Iris pigment epithelial cell (primary cell): ENCODE results near the gene ZMYND8.
"Not testable (repeated sequence)": the region's sequence is repeated elsewhere in the genome, so short reads cannot be mapped to it uniquely, and the experiment has no call there.

ENCODE experiments used
- DNase-seq: peaks from one replicate; pipeline ENCODE4 v3.0.0-alpha.2; 2011; ENCODE audit warnings: low read depth

ZMYND8 gene

DNA sequence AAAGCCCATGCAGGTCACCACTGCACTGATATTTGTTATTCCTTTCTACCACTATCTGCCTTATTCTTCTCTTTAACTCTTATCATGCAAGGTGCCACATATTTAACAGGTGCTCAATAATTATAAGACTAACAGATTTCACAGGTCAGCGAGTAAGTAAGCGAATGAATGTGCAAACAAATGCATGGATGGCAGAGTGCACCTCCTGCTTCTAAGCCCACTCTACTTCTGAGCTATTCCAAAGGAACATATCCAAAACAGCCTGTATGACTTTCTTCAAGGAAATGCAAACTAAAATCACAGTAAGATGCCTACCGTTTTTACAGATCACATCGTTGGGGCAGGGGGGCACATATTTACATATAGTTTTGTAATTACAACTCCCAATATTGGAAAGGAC is 71.3 kb downstream of the ZMYND8 start:
- DNase-seq, result no peak

DNA sequence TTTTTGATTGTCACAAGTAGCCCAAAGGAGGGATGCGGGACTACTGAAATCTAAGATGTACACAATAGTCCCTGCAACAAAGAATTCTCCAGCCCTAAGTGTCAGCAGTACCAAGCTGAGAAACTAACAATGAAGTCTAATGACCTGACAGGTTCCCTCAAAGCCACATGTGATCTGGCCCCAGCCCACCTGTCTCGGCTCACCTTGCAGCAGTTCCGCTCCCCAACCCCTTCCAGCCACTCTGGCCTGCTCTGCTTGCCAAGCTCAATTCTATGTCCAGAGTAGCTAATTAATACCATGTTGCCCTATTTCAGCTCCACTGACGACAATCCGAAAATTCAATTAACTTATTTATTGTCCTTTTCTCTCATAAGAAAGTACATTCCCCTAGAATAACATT is 72.1 kb downstream of the ZMYND8 start:
- no peak for DNase-seq

DNA sequence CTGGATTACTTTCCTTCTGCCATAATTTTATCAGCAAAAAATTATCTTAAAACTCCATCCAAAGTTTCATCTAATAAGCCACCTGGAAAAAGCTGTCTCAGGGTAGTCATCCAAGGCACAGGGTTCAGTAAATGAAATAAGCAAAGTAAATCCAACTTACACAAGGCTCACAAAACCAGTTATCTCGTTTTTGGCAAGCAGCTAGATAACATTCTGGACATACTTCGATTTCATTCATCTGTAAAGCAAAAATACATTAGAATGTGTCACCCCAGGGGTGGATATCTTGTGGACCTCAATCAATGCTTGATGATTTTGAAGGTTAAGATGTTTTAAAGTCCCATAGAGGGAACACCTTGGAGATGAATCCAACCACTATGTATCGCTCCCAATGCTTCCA is 73.1 kb downstream of the ZMYND8 start:
- no peak for DNase-seq

DNA sequence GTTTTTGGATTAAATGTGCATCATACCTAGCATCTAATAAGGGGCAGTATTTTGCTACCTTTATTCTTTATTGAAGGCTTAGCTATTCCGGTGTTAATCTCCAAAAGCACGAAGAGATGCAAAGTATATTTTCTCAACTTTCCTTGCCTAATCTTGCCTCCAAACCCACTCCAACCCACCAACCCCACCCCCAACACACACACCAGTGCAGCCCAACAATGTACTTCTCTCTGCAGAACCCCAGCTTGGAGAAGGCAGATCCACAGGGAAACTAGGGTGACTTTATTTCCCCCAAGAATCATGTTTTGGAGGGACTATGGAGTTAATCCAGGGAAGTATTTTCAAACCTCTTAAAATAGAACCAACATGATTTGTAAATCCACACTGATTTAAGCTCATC is 73.6 kb downstream of the ZMYND8 start:
- no peak for DNase-seq

DNA sequence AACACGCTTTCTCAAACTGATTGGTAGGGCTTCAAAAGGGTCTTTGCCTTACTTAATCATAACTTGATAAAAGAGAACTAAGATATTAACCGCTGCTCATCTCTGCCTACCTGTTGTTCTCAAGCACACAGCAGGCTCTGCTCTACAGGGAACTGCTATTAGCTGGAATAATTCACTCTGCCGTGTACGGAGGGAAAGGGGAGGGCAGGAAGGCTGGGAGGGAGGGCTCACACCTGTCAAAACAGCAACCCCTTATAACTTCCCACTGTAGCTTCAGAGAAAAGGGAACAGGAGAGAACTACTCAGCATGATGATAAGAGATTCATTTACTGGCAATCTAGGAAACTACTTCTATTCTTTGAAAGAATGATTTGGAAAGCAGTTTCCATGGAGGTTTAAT is 75.1 kb downstream of the ZMYND8 start:
- no peak for DNase-seq

DNA sequence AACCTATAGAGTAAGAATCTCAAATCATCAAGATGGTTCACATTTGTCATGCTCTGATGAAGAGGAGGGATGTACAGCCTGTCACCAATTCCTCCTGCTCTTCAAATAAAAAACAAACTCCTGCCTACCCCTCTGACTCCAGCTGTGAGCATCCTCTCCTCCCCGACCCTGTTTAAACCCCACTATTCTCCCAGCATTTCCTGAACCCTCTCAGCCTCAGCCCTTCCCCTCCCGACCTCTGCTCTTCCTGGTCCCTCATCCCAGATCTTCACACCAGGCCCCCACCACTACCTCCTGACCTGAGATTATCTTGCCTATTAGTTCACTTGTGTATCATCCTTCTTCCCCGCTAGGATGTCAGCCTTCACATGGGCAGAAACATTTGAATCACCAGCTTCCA is 75.8 kb downstream of the ZMYND8 start:
- no peak for DNase-seq

DNA sequence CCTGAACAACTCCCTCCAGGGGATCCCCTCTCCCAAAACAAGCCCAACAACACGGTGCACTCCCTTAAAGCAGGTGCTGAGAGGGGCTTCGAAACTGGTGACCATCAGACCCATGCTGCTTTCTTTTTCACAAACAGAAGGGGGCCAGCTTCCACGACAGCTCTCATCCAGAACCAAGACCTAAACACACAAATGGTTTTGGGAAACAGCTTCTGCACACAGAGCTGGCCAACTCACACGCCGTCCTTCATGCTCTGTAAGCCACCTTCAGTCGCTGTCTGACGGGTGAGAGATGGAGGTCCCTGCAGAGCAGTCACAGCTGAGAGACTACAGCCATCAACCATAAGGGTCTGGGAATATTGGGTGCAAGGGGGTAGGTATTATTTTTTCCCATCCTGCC is 76.3 kb downstream of the ZMYND8 start:
- DNase-seq, result no peak

DNA sequence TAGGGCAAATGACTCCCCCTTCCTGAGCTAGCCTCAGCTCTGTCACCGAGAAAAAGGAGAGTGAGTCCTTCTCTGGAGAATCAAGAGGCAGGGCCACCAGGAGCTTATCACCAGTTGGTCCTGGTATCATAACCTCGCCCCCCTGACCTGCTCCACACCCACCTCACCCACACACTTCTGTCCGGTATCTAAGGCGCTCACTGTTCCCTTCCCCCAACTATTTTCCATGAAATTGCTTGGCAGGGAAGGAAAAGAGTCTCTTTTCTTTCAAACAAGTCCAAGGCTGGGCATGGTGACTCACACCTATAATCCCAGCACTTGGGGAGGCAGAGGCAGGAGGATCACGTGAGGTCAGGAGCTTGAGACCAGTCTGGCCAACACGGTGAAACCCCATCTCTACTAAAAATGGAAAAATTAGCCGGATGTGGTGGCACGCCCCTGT is 77.6 kb downstream of the ZMYND8 start:
- DNase-seq, result peak; percentile 70

DNA sequence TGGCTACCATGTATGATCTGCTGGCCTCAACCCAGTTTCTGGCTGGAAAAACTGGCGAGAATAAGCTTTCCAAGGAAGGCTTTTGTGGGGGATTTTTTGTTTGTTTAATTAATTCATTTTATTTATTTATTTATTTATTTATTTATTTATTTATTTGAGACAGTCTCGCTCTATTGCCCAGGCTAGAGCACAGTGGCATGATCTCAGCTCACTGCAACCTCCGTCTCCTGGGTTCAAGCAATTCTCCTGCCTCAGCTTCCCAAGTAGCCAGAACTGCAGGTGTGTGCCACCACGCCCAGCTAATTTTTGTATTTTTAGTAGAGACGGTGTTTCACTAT is 79.0 kb downstream of the ZMYND8 start:
- not testable (repeated sequence) for DNase-seq

DNA sequence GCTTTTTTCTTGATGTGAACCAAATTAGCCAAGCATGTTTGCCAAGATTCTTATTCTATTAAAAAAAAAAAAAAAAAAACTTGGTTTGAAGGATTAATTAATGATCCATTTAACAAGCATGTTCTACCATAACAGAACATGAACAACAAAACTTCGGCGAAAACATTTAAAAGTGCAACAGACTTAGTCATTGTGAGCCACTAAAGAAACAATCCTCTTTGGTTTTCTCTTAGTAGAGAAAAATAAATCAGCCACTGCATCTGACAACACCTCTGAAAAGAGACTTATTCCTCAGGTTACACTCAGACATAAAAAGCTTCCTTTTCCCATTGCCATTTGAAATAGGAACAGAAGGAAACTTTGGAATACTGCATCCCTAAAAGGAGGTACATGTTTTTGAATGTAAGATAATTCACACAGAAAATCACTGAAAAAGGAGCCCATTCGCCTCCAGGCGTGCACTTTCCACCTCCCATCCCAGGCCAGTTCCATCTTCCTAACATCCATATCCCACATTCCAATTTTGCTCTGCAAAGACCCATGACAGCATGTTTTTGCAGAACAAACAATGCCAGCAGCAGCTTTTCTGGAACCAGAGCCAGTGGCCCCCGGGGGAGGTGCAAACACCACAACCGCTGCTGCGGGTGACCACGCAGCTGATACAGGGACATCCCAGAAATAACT is 79.5 kb downstream of the ZMYND8 start:
- peak; percentile 63 for DNase-seq

DNA sequence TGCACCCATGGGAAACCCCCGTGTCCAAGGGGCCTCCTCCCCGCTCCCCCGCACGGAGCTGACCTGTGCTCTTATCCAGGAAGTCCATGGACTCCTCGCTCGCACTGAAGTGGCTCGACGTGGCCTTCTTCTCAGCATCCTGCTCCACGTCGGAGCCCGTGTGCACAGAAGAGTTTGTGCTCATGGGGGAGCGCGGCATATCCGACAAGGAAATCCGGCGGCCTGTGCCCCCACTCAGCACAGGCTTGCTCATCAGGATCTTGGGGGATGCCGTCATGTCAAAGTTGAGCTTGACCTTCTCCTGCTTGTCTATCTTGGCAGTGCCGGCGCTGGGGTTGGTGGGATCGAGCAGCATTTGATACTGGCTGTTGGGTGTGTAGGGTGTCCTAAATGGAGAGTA is 80.2 kb downstream of the ZMYND8 start:
- DNase-seq, result no peak

DNA sequence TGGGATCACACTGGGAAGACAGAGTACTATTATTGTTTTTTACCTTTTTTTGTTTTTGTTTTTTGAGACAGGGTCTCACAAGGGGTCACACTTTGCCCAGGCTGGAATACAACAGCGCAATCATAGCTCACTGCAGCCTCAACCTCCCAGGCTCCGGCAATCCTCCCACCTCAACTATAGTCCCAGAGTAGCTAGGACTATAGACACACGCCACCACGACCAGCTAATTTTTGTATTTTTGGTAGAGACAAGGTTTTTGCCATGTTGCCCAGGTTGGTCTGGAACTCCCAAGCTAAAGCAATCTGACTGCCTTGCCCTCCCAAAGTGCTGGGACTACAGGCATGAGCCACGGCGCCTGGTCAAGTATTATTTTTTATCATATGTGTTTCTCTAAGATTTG is 81.0 kb downstream of the ZMYND8 start:
- no peak for DNase-seq

DNA sequence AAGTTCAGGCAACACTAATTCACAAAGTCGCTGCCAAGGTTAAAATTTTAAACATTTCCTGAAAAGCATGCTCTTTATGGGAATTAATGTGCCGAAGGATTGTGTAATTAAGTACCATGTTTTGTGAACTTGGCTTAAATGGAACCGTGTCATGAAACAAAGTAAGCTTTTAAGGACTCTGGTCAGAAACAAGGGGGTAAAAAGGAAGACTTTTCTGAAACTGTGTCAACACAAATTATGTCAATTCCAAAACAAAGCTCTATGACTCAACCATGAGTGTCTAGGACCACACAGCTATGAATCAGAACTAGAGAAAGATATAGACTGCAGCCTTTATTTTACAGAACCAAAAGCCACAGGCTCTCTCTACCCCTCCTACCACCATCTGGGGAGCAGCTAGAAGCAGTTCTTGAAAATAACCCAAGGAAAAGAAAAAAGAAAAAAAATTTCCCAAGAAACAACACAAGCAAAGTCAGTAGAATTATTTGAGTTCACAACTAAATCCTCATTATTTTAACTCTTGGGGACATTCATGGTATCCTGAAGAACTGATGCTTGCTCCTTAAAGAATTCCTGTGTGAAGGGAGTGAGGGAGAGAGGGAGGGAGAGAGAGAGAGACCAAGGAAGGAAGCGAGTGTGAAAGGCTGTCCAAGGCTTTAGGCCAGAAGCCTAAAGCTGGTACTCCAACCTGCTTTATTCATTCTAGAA is 81.9 kb downstream of the ZMYND8 start:
- peak; percentile 96 for DNase-seq

DNA sequence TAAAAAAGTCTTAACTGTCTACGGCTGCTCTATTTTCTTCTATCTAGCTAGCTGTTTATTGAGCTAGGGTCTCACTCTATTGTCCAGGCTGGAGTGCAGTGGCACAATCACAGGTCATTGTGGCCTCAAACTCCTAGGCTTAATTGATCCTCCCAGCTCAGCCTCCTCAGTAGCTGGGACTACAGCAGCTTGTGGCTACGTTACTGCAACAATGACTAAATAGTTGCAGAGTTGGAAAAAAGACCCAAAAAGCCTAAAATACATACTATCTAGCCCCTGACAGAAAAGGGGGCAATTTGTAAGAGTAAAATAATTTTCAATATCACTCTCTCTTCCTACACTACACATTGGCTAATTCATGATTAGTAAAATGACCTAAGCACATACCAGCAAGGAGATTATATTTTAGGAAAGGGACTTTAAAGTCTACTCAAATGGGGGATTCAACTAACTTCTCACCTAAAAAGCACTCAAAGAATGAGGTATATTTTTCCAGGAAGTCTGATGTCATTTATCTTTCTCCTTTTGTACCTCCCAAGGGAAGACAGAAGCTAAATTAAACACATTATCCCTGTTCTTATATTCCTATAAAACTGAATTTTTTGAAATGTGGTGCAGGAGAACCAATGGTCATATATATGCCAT is 82.8 kb downstream of the ZMYND8 start:
- peak; percentile 41 for DNase-seq

DNA sequence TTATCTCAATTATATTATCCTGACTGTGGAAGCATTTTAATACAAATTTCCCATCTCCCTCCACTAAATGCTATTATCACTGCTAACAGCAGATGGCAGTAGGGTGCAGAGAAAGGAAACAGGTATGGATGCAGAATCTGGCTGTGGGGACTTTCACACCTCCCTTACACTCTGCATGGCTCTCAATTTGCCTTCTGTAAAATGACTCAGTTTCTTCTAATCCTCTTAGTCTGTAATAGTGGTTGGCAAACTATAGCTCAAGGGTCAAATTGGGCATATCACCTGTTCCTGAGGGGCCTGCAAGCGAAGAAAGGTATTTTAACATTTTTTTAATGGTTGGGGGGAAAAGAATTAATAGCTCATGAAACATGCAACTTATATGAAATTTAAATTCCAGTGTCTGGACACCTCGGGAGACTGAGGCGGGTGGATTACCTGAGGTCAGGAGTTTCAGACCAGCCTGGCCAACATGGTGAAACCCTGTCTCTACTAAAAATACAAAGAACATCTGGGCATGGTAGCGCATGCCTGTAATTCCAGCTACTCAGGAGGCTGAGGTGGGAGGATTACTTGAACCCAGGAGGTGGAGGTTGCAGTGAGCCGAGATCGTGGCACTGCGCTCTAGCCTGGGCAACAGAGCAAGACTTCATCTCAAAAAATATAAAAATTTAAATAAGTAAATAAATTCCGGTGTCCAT is 83.5 kb downstream of the ZMYND8 start:
- peak; percentile 69 for DNase-seq

DNA sequence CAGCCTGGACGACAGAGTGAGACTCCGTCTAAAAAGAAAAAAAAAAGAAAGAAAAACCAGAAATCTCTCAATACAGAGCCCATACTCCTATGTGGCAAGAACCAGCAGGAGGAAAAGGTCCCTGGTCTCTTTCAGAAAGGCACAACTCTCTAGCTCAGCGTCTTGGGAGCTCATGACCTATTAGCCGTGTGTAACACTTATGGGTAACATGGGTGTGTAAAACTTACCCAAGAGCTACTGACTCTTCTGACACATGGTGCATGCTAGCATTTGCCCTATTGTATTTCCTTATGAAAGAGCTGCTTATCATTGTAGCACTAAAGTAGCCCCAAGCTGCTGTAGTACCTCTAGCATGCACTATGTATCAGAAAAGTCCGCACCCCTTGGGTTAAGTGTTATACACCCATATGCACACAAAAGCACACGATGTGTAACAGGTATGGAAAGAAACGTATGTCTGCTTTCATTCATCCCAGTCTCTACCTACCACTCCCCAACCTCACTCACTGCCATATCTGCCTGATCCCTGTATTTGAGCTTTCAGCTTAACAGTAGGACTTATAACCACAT is 85.4 kb downstream of the ZMYND8 start:
- no peak for DNase-seq

DNA sequence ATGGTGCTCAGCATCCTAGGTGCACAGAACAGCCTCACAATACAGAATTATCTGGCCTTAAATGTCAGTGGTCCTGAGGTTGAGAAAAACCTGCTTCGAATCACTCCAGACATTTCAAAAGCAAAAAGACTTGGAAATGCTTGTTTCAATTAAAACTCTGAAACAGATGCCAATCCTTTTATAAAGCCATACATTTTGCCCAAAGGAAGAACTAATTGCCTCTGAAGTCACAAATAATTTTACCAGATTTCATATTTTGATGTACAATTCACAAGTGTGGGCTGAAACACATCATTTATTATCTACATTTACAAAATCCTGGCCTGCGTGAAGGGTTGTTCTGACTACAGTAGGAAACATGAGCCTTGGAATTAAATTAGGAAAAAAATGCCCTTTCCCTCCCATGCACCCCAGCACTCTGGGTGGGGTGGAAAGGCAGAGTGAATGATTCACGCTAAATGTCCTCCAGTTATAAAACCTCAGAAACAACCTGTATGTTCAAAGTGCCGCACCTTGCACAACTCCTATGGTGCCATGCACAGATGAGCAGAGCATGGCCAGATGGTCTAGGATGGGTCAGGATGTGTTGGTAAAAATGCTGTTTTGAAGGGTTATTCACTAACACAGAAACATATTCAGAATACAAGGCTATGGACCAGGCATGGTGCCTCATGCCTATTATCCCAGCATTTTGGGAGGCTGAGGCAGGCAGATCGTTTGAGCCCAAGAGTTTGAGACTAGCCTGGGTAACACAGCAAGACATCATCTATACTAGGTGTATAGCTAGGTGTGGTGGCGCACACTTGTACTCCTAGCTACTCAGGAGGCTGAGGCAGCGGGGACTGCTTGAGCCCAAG is 87.0 kb downstream of the ZMYND8 start:
- no peak for DNase-seq

DNA sequence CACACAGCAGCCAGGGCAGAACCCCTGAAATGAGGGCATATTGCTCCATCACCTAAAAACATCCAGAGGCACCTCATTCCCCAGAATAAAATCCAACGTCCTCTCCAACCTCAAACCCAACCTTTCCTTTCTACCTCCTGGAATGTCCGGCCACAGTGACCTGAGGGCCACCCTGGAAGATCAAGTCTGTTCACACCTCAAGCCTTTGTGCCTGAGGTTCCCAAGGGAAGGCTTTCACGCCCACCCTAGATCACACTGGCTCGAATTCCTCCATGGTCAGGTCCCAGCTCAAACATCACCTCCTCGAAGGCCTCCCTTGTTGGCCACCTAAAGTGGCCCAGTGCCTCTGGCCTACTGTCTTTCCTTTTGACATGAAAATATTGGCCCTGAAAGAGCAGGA is 88.9 kb downstream of the ZMYND8 start:
- no peak for DNase-seq

DNA sequence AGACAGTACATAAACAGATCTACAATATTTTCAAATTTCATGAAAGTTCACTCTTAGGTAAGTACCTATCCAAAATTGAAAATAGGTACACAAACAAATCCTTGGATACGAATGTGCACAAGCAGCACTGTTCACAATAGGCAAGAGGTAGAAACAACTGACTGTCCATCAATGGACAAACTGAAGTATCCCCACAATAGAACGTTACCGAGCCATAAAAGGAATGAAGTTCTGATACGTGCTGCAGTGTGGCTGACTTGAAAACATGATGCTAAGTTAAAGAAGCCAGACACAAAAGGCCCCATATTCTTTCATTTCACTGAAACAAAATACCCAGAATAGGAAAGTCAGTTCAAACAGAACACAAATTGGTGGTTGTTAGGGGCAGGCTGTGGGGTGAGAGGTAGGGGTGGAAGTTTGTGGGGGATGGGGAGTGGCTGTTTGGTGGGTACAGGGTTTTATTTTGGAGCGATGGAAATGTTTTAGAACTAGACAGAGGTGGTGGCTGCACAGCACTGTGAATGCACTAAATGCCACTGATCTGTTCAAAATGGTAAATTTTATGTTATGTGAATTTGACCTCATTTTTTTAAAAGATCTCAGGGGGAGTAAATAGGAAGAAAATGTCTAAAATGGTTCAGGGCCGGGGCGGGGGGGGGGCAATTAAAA is 89.5 kb downstream of the ZMYND8 start:
- DNase-seq, result no peak

DNA sequence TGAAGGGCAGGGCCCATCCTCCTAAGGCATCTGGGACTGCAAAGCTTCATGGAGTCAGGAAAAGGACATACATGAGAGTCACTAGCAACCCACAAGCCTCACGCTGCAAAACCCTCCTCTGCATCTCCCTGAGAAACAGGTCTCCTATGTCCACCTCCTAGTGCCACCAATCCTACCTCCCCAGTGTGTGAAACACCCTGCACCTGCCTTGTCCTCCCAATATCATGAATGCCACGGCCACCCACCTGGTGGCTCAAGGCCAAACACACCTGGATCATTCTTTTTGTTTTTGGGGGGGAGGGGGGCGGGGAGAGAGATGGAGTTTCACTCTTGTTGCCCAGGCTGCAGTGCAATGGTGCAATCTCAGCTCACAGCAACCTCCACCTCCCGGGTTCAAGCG is 90.5 kb downstream of the ZMYND8 start:
- no peak for DNase-seq

DNA sequence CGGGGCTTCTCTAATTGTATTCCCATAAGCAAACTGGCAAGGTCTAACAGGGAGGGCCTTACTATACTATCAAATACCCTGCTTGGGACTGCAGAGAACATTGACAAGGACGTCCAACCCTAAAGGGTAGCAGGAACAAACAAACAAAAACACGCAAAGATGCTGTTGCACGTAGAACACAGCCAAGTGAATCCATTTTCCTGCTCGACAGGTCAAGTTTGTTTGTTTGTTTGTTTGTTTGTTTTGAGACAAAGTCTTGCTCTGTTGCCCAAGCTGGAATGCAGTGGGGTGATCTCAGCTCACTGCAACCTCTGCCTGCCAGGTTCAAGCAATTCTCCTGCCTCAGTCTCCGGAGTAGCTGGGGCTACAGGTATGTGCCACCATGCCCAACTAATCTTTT is 91.3 kb downstream of the ZMYND8 start:
- no peak for DNase-seq
